MM.1S (cell line): ENCODE measurements around the gene ACTA1.
A peak's percentile ranks its signal among the peaks of the same experiment; 100 is the strongest.

Experiments
- DNase-seq: peaks from one replicate; pipeline ENCODE4 v3.0.0-alpha.2; 2015
- H2AFZ ChIP-seq: fragments of 300-600 bp; sonication (generic); 2 replicates; pipeline ENCODE4 v1.6.0; 2016; ENCODE audit warnings: antibody characterized with exemption, low read length
- H3F3A ChIP-seq: fragments of 300-600 bp; sonication (generic); 2 replicates; pipeline ENCODE4 v1.6.1; 2016; ENCODE audit warnings: mild to moderate bottlenecking, antibody characterized with exemption, low read length, moderate library complexity, mixed read lengths; ENCODE audit not compliant: insufficient read depth
- H3K27ac ChIP-seq: fragments of 300-600 bp; sonication (generic); 2 replicates; pipeline ENCODE4 v1.5.1; 2016; ENCODE audit warnings: mild to moderate bottlenecking, low read length
- H3K27me3 ChIP-seq: fragments of 300-600 bp; sonication (generic); replicated peaks from 2 replicates; pipeline ENCODE4 v1.6.0; 2016; ENCODE audit warnings: low read length; ENCODE audit not compliant: insufficient read depth
- H3K36me3 ChIP-seq: fragments of 300-600 bp; sonication (generic); replicated peaks from 2 replicates; pipeline ENCODE4 v1.6.1; 2016; ENCODE audit warnings: mild to moderate bottlenecking, low read length, mixed read lengths; ENCODE audit not compliant: insufficient read depth
- H3K4me1 ChIP-seq: fragments of 300-600 bp; sonication (generic); 2 replicates; pipeline ENCODE4 v1.6.1; 2016; ENCODE audit warnings: low read length, mixed read lengths
- H3K4me2 ChIP-seq: fragments of 300-600 bp; sonication (generic); 2 replicates; pipeline ENCODE4 v1.6.0; 2016; ENCODE audit warnings: low read depth, low read length
- H3K4me3 ChIP-seq: fragments of 300-600 bp; sonication (generic); 2 replicates; pipeline ENCODE4 v1.5.1; 2016; ENCODE audit warnings: low read length, mixed read lengths
- H3K79me2 ChIP-seq: fragments of 300-600 bp; sonication (generic); 2 replicates; pipeline ENCODE4 v1.6.1; 2016; ENCODE audit warnings: mixed run types, low read length, mixed read lengths
- H3K9ac ChIP-seq: fragments of 300-600 bp; sonication (generic); 2 replicates; pipeline ENCODE4 v1.6.1; 2016; ENCODE audit warnings: low read length, mixed read lengths
- H3K9me2 ChIP-seq: fragments of 300-600 bp; sonication (generic); replicated peaks from 2 replicates; pipeline ENCODE4 v1.6.1; 2016; ENCODE audit warnings: mild to moderate bottlenecking, low read length, mixed read lengths; ENCODE audit not compliant: insufficient read depth
- H3K9me3 ChIP-seq: fragments of 300-600 bp; sonication (generic); replicated peaks from 2 replicates; pipeline ENCODE4 v1.6.1; 2016; ENCODE audit warnings: mild to moderate bottlenecking, low read length, mixed read lengths; ENCODE audit not compliant: insufficient read depth
- H4K20me1 ChIP-seq: fragments of 300-600 bp; sonication (generic); 2 replicates; pipeline ENCODE4 v1.6.1; 2016; ENCODE audit warnings: mild to moderate bottlenecking, low read length, moderate library complexity, mixed read lengths; ENCODE audit not compliant: insufficient read depth
- CTCF ChIP-seq: fragments of 300-600 bp; sonication (generic); IDR thresholded peaks from 2 replicates; pipeline ENCODE4 v1.5.1; 2016; ENCODE audit warnings: antibody characterized with exemption, low read length, mixed read lengths
- EZH2 ChIP-seq: fragments of 300-600 bp; sonication (generic); optimal IDR thresholded peaks from 2 replicates; pipeline ENCODE3; 2017; ENCODE audit warnings: low read depth, mild to moderate bottlenecking, antibody characterized with exemption, low read length, mixed read lengths
- EZH2phosphoT487 ChIP-seq: fragments of 300-600 bp; sonication (generic); IDR thresholded peaks from 2 replicates; pipeline ENCODE4 v1.6.1; 2018; ENCODE audit warnings: antibody characterized with exemption, low read length

The ACTA1 gene

GRCh38 chr1:229428256-229428655 is 5.6 kb downstream of the ACTA1 start:
- TF ChIP-seq EZH2phosphoT487 (no peak), CTCF (no peak), EZH2 (no peak)
- no peaks in the 10 kb centered on the region for H3K79me2 ChIP-seq
- DNase-seq = peak; percentile 59
- no peaks in the 10 kb centered on the region for H3K9me2 ChIP-seq
- H3K4me2 ChIP-seq = peak overlapping the region; percentile 24; the same call in 1 of the 2 replicates
- H4K20me1 ChIP-seq = no peaks in the 10 kb centered on the region
- peaks cover 5% of the 10 kb centered on the region for H3F3A ChIP-seq
- no peak overlapping the region for H2AFZ ChIP-seq
- H3K27me3 ChIP-seq = 0 out of 2 replicates have a peak, but pooled peaks cover 5% of the 10 kb centered on the region
- H3K4me3 ChIP-seq = no peak overlapping the region
- H3K27ac ChIP-seq = peak overlapping the region; percentile 5; the same call in 1 of the 2 replicates
- no peak overlapping the region for H3K9ac ChIP-seq
- no peaks in the 10 kb centered on the region for H3K9me3 ChIP-seq
- H3K36me3 ChIP-seq = no peaks in the 10 kb centered on the region
- peaks cover 19% of the 10 kb centered on the region for H3K4me1 ChIP-seq

GRCh38 chr1:229427572-229427971 is 6.3 kb downstream of the ACTA1 start:
- Histone ChIP-seq H3K9ac (no peak overlapping the region), H3K4me1 (peaks cover 19% of the 10 kb centered on the region), H3K27me3 (no peaks in the 10 kb centered on the region), H3K36me3 (no peaks in the 10 kb centered on the region), H3K4me2 (no peak overlapping the region), H4K20me1 (no peaks in the 10 kb centered on the region), H2AFZ (no peak overlapping the region), H3K4me3 (no peak overlapping the region), H3K79me2 (no peaks in the 10 kb centered on the region), H3K27ac (no peak overlapping the region), H3K9me2 (no peaks in the 10 kb centered on the region), H3K9me3 (no peaks in the 10 kb centered on the region), H3F3A (peaks cover 5% of the 10 kb centered on the region)
- no peak for TF ChIP-seq EZH2phosphoT487
- TF ChIP-seq EZH2 = no peak
- no peak for TF ChIP-seq CTCF
- no peak for DNase-seq

GRCh38 chr1:229425564-229426159 is 8.2 kb downstream of the ACTA1 start:
- TF ChIP-seq EZH2phosphoT487 (no peak), EZH2 (no peak), CTCF (no peak)
- Histone ChIP-seq H4K20me1 (no peaks in the 10 kb centered on the region), H2AFZ (no peak overlapping the region), H3K27me3 (no peaks in the 10 kb centered on the region), H3F3A (peaks cover 5% of the 10 kb centered on the region), H3K27ac (no peak overlapping the region), H3K4me2 (no peak overlapping the region), H3K79me2 (no peaks in the 10 kb centered on the region), H3K4me3 (no peak overlapping the region), H3K9me3 (no peaks in the 10 kb centered on the region), H3K9me2 (no peaks in the 10 kb centered on the region), H3K9ac (no peak overlapping the region), H3K4me1 (peaks cover 19% of the 10 kb centered on the region), H3K36me3 (no peaks in the 10 kb centered on the region)
- DNase-seq = no peak
